ENCODE results near the gene CALCOCO2. TPM values are rescaled to one million over a fixed set of nuclear protein-coding genes. Genes with fewer than 3 reads are reported as not detected.

The CALCOCO2 gene
- total and polyA plus RNA-seq, 2 experiments from 2014 or later: 14.4 to 16.3 TPM

DNA sequence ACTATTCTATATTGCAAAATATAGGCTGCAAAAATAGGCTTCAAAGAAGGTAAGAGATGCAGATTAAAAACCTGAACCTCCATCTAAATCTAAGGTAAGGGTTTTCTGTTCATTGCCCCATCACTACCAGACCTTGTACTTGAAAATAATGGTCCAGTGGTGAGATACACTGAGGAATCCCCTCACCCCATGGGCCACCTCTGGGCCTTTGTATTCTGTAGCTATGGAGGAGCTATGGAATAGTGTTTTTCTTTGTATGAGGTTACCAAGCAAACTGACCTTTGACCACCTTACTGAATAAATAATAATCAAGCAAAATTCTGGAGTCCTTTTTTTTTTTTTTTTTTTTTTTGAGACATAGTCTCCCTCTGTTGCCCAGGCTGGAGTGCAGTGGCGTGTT is 72.6 kb downstream of the CALCOCO2 start:
- Mint-ChIP-seq H3K4me3 (no peak overlapping the region), H3K9me3 (no peaks in the 10 kb centered on the region), H3K27me3 (ENCODE audit: insufficient read depth, low read depth, poor library complexity) (peaks cover 6% of the 10 kb centered on the region), H3K27ac (no peak overlapping the region), H3K36me3 (ENCODE audit: low read depth) (peaks cover under 1% of the 10 kb centered on the region; the same call in 1 of the 3 replicates), H3K4me1 (no peaks in the 10 kb centered on the region; the same call in 2 of the 3 replicates)
- Histone ChIP-seq H3K79me2 (replicated peaks; ENCODE audit: insufficient read depth) (peaks cover 10% of the 10 kb centered on the region; the same call in 1 of the 2 replicates), H3K4me3 (no peak overlapping the region), H4K20me1 (replicated peaks; ENCODE audit: insufficient read depth) (no peaks in the 10 kb centered on the region), H3K27me3 (ENCODE audit: insufficient read depth) (no peaks in the 10 kb centered on the region), H2AFZ (no peak overlapping the region), H3K4me2 (no peak overlapping the region), H3K4me1 (ENCODE audit: insufficient read depth) (peaks cover 7% of the 10 kb centered on the region; the same call in 1 of the 2 replicates), H3K27ac (ENCODE audit: low read depth) (no peak overlapping the region), H3K36me3 (ENCODE audit: insufficient read depth) (no peaks in the 10 kb centered on the region), H3F3A (replicated peaks; ENCODE audit: low read depth) (0 out of 2 replicates have a peak, but pooled peaks cover 7% of the 10 kb centered on the region), H3K9me2 (ENCODE audit: insufficient read depth) (no peaks in the 10 kb centered on the region)
- no peak for TF ChIP-seq ZNF114 (CRISPR knock-in tag; IDR thresholded peaks at IDR 0.05)
- no peak for TF ChIP-seq POLR2AphosphoS5 (IDR thresholded peaks at IDR 0.05; ENCODE audit: low read depth)
- no peak for TF ChIP-seq CREB1 (CRISPR knock-in tag; IDR thresholded peaks at IDR 0.05; ENCODE audit: low read depth)
- TF ChIP-seq ZNF462 (CRISPR knock-in tag; IDR thresholded peaks at IDR 0.05): no peak
- ATAC-seq (no peak), DNase-seq (ENCODE audit: low spot score) (no peak)

DNA sequence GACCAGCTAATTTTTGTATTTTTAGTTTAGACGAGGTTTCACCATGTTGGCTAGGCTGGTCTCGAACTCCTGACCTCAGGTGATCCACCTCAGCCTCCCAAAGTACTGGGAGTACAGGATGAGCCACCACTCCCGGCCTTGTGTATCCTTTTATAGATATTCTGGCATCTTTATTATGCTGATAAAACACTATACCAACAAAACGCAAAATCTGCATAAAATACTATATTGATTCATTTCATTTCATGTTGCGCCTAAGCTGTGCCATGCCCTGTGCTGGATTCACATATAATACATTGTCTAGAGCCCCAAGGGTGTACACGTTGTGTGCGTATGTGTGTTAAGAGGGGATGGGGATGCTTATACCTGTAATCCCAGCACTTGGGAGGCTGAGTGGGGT is 73.6 kb downstream of the CALCOCO2 start:
- H3K36me3 Mint-ChIP-seq (ENCODE audit: low read depth): peaks cover 4% of the 10 kb centered on the region
- H3F3A ChIP-seq (replicated peaks; ENCODE audit: low read depth): 0 out of 2 replicates have a peak, but pooled peaks cover 7% of the 10 kb centered on the region
- H2AFZ ChIP-seq: no peak overlapping the region
- no peaks in the 10 kb centered on the region for H3K27me3 ChIP-seq (ENCODE audit: insufficient read depth)
- ATAC-seq: no peak
- peaks cover 3% of the 10 kb centered on the region; the same call in 2 of the 3 replicates for H3K4me1 Mint-ChIP-seq
- peaks cover 6% of the 10 kb centered on the region for H3K27me3 Mint-ChIP-seq (ENCODE audit: insufficient read depth, low read depth, poor library complexity)
- H3K4me3 ChIP-seq: no peak overlapping the region
- H3K79me2 ChIP-seq (replicated peaks; ENCODE audit: insufficient read depth): peaks cover 14% of the 10 kb centered on the region
- H3K4me2 ChIP-seq: no peak overlapping the region
- H3K4me3 Mint-ChIP-seq: no peak overlapping the region
- H3K27ac Mint-ChIP-seq: no peak overlapping the region
- no peak for DNase-seq (ENCODE audit: low spot score)
- peaks cover 3% of the 10 kb centered on the region for H4K20me1 ChIP-seq (replicated peaks; ENCODE audit: insufficient read depth)
- TF ChIP-seq CTCF (conservative IDR thresholded peaks at IDR 0.05; ENCODE audit: low read depth in 2 of 2) (no peak), STAT1 (IDR thresholded peaks at IDR 0.05; ENCODE audit: unreplicated experiment) (no peak)
- no peaks in the 10 kb centered on the region for H3K9me2 ChIP-seq (ENCODE audit: insufficient read depth)
- no peaks in the 10 kb centered on the region for H3K9me3 Mint-ChIP-seq
- no peaks in the 10 kb centered on the region for H3K36me3 ChIP-seq (ENCODE audit: insufficient read depth)
- peaks cover 9% of the 10 kb centered on the region for H3K4me1 ChIP-seq (ENCODE audit: insufficient read depth)
- H3K27ac ChIP-seq (ENCODE audit: low read depth): no peak overlapping the region
